ENCODE measurements around the gene ISCA2. TPM values are rescaled to one million over a fixed set of nuclear protein-coding genes. Genes with fewer than 3 reads are reported as not detected.

ISCA2 gene
- total RNA-seq, 1 experiment from 2014 or later, result 37.5 TPM

DNA sequence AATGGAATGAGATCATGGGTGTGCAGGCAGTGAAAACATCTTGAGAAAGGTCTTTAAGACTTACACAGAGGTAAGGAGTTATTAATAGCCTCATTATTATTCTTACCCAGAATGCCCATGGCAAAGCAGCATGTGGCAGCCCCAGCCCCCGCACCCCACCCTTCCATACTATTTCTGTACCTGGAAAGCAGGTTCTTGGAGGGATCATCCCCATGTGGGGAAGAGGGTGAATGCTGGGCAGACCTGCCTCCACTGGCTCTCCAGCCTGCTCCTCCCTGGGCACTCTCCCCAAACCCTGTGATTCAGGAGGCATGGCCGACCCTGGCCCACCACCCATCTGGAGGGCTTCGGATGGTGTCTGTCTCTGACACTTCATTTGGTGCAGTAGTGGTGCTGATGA, 28.8 kb upstream of the ISCA2 start:
- Histone ChIP-seq H3K79me1 (ENCODE audit: insufficient read depth, low read depth, low read length, poor library complexity, severe bottlenecking) (no peaks in the 10 kb centered on the region), H2BK120ac (ENCODE audit: low read depth, low read length, poor library complexity, severe bottlenecking) (no peak overlapping the region), H3K23me2 (ENCODE audit: insufficient read length, low read depth, low read length, poor library complexity, severe bottlenecking) (no peaks in the 10 kb centered on the region), H3K4ac (ENCODE audit: low read depth, low read length) (no peak overlapping the region), H3K56ac (ENCODE audit: insufficient read length, low read depth, low read length) (no peak overlapping the region), H2BK12ac (ENCODE audit: insufficient read length, low read depth, low read length) (no peak overlapping the region), H4K8ac (replicated peaks; ENCODE audit: insufficient read length, low read depth, low read length) (no peak overlapping the region), H2AFZ (ENCODE audit: low read length) (no peak overlapping the region), H3K23ac (ENCODE audit: insufficient read length, low read depth, low read length) (no peak overlapping the region), H3K79me2 (ENCODE audit: insufficient read depth, low read length) (no peaks in the 10 kb centered on the region), H3K9me3 (ENCODE audit: control insufficient read depth, low read depth, low read length) (no peaks in the 10 kb centered on the region), H2AK5ac (ENCODE audit: insufficient read length, low read length) (no peak overlapping the region), H2BK5ac (ENCODE audit: insufficient read length, low read length) (no peak overlapping the region), H4K20me1 (ENCODE audit: control insufficient read depth, insufficient read depth, insufficient read length) (no peaks in the 10 kb centered on the region), H3K27me3 (ENCODE audit: insufficient read depth, low read length) (no peaks in the 10 kb centered on the region), H3K4me2 (ENCODE audit: insufficient read depth, insufficient read length, low read length) (no peak overlapping the region), H2BK15ac (ENCODE audit: low read depth, low read length) (no peak overlapping the region), H3K27ac (ENCODE audit: insufficient read length, low read depth, low read length) (no peak overlapping the region), H3T11ph (ENCODE audit: low read length) (no peak overlapping the region), H3K14ac (ENCODE audit: insufficient read depth, low read length) (no peak overlapping the region), H4K5ac (ENCODE audit: insufficient read length, low read depth, low read length) (no peak overlapping the region), H4K91ac (ENCODE audit: insufficient read length, low read depth, low read length) (no peak overlapping the region), H3K18ac (ENCODE audit: insufficient read length, low read depth, low read length) (no peak overlapping the region), H2BK20ac (ENCODE audit: low read depth, low read length, poor library complexity, severe bottlenecking) (no peak overlapping the region), H3K9ac (ENCODE audit: extremely low read depth, insufficient read length, low read length) (no peak overlapping the region), H3K4me1 (ENCODE audit: insufficient read depth, low read length) (no peaks in the 10 kb centered on the region)
- Mint-ChIP-seq H3K4me1 (peaks cover 2 to 17% of the 10 kb centered on the region in 2 experiments), H3K27ac (no peak overlapping the region), H3K36me3 (ENCODE audit: insufficient read depth in 1 of 3, low read depth in 3 of 3) (no peaks in the 10 kb centered on the region), H3K9me3 (no peaks in the 10 kb centered on the region), H3K4me3 (no peak overlapping the region), H3K27me3 (ENCODE audit: low read depth) (no peaks in the 10 kb centered on the region; the same call in 1 of the 2 replicates)
- no peak for DNase-seq
- WGBS (ENCODE audit: extremely low coverage, insufficient read length, low lambda C conversion rate), result no CpG with 5 or more reads among the region's 3 CpGs
- TF ChIP-seq, protein P1, sequence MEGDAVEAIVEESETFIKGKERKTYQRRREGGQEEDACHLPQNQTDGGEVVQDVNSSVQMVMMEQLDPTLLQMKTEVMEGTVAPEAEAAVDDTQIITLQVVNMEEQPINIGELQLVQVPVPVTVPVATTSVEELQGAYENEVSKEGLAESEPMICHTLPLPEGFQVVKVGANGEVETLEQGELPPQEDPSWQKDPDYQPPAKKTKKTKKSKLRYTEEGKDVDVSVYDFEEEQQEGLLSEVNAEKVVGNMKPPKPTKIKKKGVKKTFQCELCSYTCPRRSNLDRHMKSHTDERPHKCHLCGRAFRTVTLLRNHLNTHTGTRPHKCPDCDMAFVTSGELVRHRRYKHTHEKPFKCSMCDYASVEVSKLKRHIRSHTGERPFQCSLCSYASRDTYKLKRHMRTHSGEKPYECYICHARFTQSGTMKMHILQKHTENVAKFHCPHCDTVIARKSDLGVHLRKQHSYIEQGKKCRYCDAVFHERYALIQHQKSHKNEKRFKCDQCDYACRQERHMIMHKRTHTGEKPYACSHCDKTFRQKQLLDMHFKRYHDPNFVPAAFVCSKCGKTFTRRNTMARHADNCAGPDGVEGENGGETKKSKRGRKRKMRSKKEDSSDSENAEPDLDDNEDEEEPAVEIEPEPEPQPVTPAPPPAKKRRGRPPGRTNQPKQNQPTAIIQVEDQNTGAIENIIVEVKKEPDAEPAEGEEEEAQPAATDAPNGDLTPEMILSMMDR (conservative IDR thresholded peaks at IDR 0.05), result no peak
